ENCODE measurements around the gene SUSD2.

SUSD2 gene

GRCh38 chr22:24154826-24155225 is 26.5 kb upstream of the SUSD2 start:
- DNase-seq, result no peak

GRCh38 chr22:24155627-24156140 is 25.6 kb upstream of the SUSD2 start:
- peak; percentile 37 for DNase-seq

- peak; percentile 73 for DNase-seq
Observed at GRCh38 chr22:24156141-24156912, 25.0 kb upstream of the SUSD2 start.

GRCh38 chr22:24156913-24157821 is 24.1 kb upstream of the SUSD2 start:
- DNase-seq, result peak; percentile 84

- DNase-seq, result peak; percentile 4
Observed at GRCh38 chr22:24157822-24158135, 23.5 kb upstream of the SUSD2 start.

- no peak for DNase-seq
Observed at GRCh38 chr22:24159650-24160049, 21.6 kb upstream of the SUSD2 start.

GRCh38 chr22:24160546-24160945 is 20.7 kb upstream of the SUSD2 start:
- no peak for DNase-seq

GRCh38 chr22:24161485-24161884 is 19.8 kb upstream of the SUSD2 start:
- DNase-seq, result no peak

GRCh38 chr22:24161909-24162308 is 19.4 kb upstream of the SUSD2 start:
- DNase-seq, result no peak

GRCh38 chr22:24162436-24162835 is 18.9 kb upstream of the SUSD2 start:
- DNase-seq, result no peak

GRCh38 chr22:24164243-24164642 is 17.0 kb upstream of the SUSD2 start:
- DNase-seq, result no peak

GRCh38 chr22:24164940-24165339 is 16.3 kb upstream of the SUSD2 start:
- DNase-seq, result no peak

- DNase-seq, result no peak
Observed at GRCh38 chr22:24165673-24166072, 15.6 kb upstream of the SUSD2 start.

- no peak for DNase-seq
Observed at GRCh38 chr22:24166811-24167210, 14.5 kb upstream of the SUSD2 start.

- DNase-seq, result no peak
Observed at GRCh38 chr22:24169439-24170058, 11.7 kb upstream of the SUSD2 start.

- no peak for DNase-seq
Observed at GRCh38 chr22:24170188-24170587, 11.1 kb upstream of the SUSD2 start.

- DNase-seq, result no peak
Observed at GRCh38 chr22:24170632-24171031, 10.7 kb upstream of the SUSD2 start.

GRCh38 chr22:24171822-24172221 is 9.5 kb upstream of the SUSD2 start:
- DNase-seq, result no peak

- DNase-seq, result peak; percentile 62
Observed at GRCh38 chr22:24175160-24175808, 6.0 kb upstream of the SUSD2 start.

- no peak for DNase-seq
Observed at GRCh38 chr22:24176040-24176439, 5.2 kb upstream of the SUSD2 start.

GRCh38 chr22:24176630-24177029 is 4.7 kb upstream of the SUSD2 start:
- no peak for DNase-seq

- DNase-seq, result no peak
Observed at GRCh38 chr22:24177045-24177444, 4.2 kb upstream of the SUSD2 start.

- no peak for DNase-seq
Observed at GRCh38 chr22:24177456-24177855, 3.8 kb upstream of the SUSD2 start.

Measured in activated naive CD4-positive, alpha-beta T cell treated with Interleukin-2 at 50 U/mL for 16 hours (primary cell).